Tibial nerve (tissue), 3 donors: ENCODE results near the gene PNLDC1.

Experiments
- CTCF ChIP-seq, 5 experiments: fragments of 200-600 bp in 3 of 5; fragments of 450-650 bp in 2 of 5; sonication (generic) in 3 of 5; IDR thresholded peaks; one replicate each; pipeline ENCODE4 v1.5.1; 2016 to 2019; ENCODE audit warnings: antibody characterized with exemption in 5 of 5, mild to moderate bottlenecking in 3 of 5, moderate library complexity in 2 of 5
- POLR2A ChIP-seq, 2 donors: fragments of 450-650 bp; IDR thresholded peaks; one replicate each; pipeline ENCODE4 v1.6.1; 2017; ENCODE audit warnings: antibody characterized with exemption in 2 of 2, mild to moderate bottlenecking in 2 of 2, moderate library complexity in 2 of 2

- no peak for TF ChIP-seq POLR2A (IDR thresholded peaks at IDR 0.05)
- no peak for TF ChIP-seq CTCF (IDR thresholded peaks at IDR 0.05)
Measured at GRCh38 chr6:159761129-159761872, 38.8 kb upstream of the PNLDC1 start.
